CD14-positive monocyte (primary cell): ENCODE measurements around the gene TULP1. TPM values are rescaled to one million over a fixed set of nuclear protein-coding genes. Genes with fewer than 3 reads are reported as not detected.

Source experiments
- DNase-seq, 3 donors: peaks; one replicate each; pipeline ENCODE4 v3.0.0-alpha.2; 2011 to 2022
- H2AFZ ChIP-seq: 2 replicates; pipeline ENCODE4 v1.6.0; 2012; ENCODE audit warnings: mild to moderate bottlenecking, low read depth, low read length, inconsistent platforms; ENCODE audit not compliant: insufficient read depth, poor library complexity, severe bottlenecking
- H3K27ac ChIP-seq, 2 donors: 1 replicate in 1 of 2; 2 replicates in 1 of 2; pipeline ENCODE4 v1.5.1; 2012 to 2013; ENCODE audit warnings: low read length in 2 of 2, control low read depth in 1 of 2, inconsistent platforms in 1 of 2, low read depth in 1 of 2, mild to moderate bottlenecking in 1 of 2
- H3K27me3 ChIP-seq, 2 donors: one replicate each; pipeline versions ENCODE4 v1.6.0 to v1.6.1; 2011 to 2013; ENCODE audit warnings: low read length in 2 of 2; ENCODE audit not compliant: control insufficient read depth in 2 of 2, insufficient read depth in 2 of 2
- H3K36me3 ChIP-seq, 2 donors: replicated peaks in 1 of 2; 1 replicate in 1 of 2; 2 replicates in 1 of 2; pipeline versions ENCODE4 v1.5.1 to v1.6.1; 2012 to 2013; ENCODE audit warnings: low read length in 2 of 2, control low read depth in 1 of 2, inconsistent platforms in 1 of 2, mild to moderate bottlenecking in 1 of 2; ENCODE audit not compliant: insufficient read depth in 2 of 2, control insufficient read depth in 1 of 2
- H3K4me1 ChIP-seq, 2 donors: 1 replicate in 1 of 2; 2 replicates in 1 of 2; pipeline versions ENCODE4 v1.5.1 to v1.6.1; 2012 to 2013; ENCODE audit warnings: low read length in 2 of 2, control low read depth in 1 of 2, inconsistent platforms in 1 of 2, mild to moderate bottlenecking in 1 of 2, moderate library complexity in 1 of 2; ENCODE audit not compliant: insufficient read depth in 2 of 2, control insufficient read depth in 1 of 2
- H3K4me2 ChIP-seq: replicated peaks from 2 replicates; pipeline ENCODE3; 2012; ENCODE audit warnings: low read length, moderate library complexity, mild to moderate bottlenecking; ENCODE audit not compliant: poor library complexity, severe bottlenecking; ENCODE audit errors: extremely low read depth
- H3K4me3 ChIP-seq, 3 experiments: fragments of 200-600 bp in 1 of 3; sonication (generic) in 1 of 3; replicated peaks in 1 of 3; 1 replicate in 2 of 3; 2 replicates in 1 of 3; pipeline ENCODE4 v1.5.1; 2011 to 2013; ENCODE audit warnings: low read length in 3 of 3, mild to moderate bottlenecking in 3 of 3, control low read depth in 2 of 3, low read depth in 2 of 3, inconsistent platforms in 1 of 3, moderate library complexity in 1 of 3
- H3K79me2 ChIP-seq: 2 replicates; pipeline ENCODE4 v1.6.0; 2012; ENCODE audit warnings: mild to moderate bottlenecking, control low read depth, inconsistent platforms, low read length, moderate library complexity; ENCODE audit not compliant: insufficient read depth
- H3K9ac ChIP-seq: 2 replicates; pipeline ENCODE4 v1.6.0; 2017; ENCODE audit warnings: low read length, mild to moderate bottlenecking; ENCODE audit not compliant: insufficient read depth, poor library complexity, severe bottlenecking
- H3K9me3 ChIP-seq, 2 donors: replicated peaks in 1 of 2; 1 replicate in 1 of 2; 2 replicates in 1 of 2; pipeline versions ENCODE4 v1.5.1 to v1.6.1; 2012 to 2013; ENCODE audit warnings: low read length in 2 of 2, control low read depth in 1 of 2; ENCODE audit not compliant: control insufficient read depth in 1 of 2, insufficient read depth in 1 of 2
- H4K20me1 ChIP-seq: 2 replicates; pipeline ENCODE4 v1.6.0; 2012; ENCODE audit warnings: mild to moderate bottlenecking, low read length, control low read depth, moderate library complexity; ENCODE audit not compliant: insufficient read depth
- H3K27ac Mint-ChIP-seq, 7 donors: one replicate each; pipeline ENCODE4 v1.8.0; 2020; ENCODE audit warnings: mild to moderate bottlenecking in 7 of 7, mixed read lengths in 7 of 7, moderate library complexity in 6 of 7, inconsistent platforms in 2 of 7
- H3K27me3 Mint-ChIP-seq, 3 donors: one replicate each; pipeline ENCODE4 v1.8.0; 2021 to 2022; ENCODE audit warnings: low read depth in 3 of 3, mild to moderate bottlenecking in 3 of 3, mixed read lengths in 3 of 3, moderate library complexity in 3 of 3, inconsistent platforms in 1 of 3
- H3K36me3 Mint-ChIP-seq, 2 donors: one replicate each; pipeline ENCODE4 v1.8.0; 2020; ENCODE audit warnings: mixed read lengths in 2 of 2, inconsistent platforms in 1 of 2, mild to moderate bottlenecking in 1 of 2
- H3K4me1 Mint-ChIP-seq: one replicate; pipeline ENCODE4 v1.8.0; 2020; ENCODE audit warnings: mild to moderate bottlenecking, mixed read lengths
- H3K4me3 Mint-ChIP-seq, 2 donors: one replicate each; pipeline ENCODE4 v1.8.0; 2020; ENCODE audit warnings: mild to moderate bottlenecking in 2 of 2, mixed read lengths in 2 of 2, moderate library complexity in 1 of 2
- H3K9me3 Mint-ChIP-seq, 7 donors: one replicate each; pipeline ENCODE4 v1.8.0; 2020 to 2022; ENCODE audit warnings: mixed read lengths in 7 of 7, mild to moderate bottlenecking in 6 of 7, moderate library complexity in 6 of 7, inconsistent platforms in 2 of 7
- CTCF ChIP-seq: fragments of 200-600 bp; IDR thresholded peaks from one replicate; pipeline ENCODE4 v1.8.0; 2022; ENCODE audit warnings: antibody characterized with exemption, mild to moderate bottlenecking
- WGBS: methylation state at CpG from one replicate; pipeline ENCODE4 v1.1.5; 2013; ENCODE audit warnings: missing lambda C conversion rate; ENCODE audit not compliant: insufficient coverage; 5-methylcytosine and 5-hydroxymethylcytosine counted together
- intact Hi-C, 2 donors: fragments of 100-400 bp; cut with micrococcal nuclease; formaldehyde crosslinking; loops; one replicate each; pipeline versions ENCODE4 v1.15.0 to v1.15.1; 2023
- polyA plus RNA-seq, 3 donors: library from polyadenylated mRNA; depleted of rRNA in 1 of 3; unstranded in 2 of 3; stranded (reverse) in 1 of 3; fragments of 300-500 nt in 2 of 3; fragments of >200 nt in 1 of 3; fragmentation: Illumina TruSeq in 2 of 3; gene quantifications; 1 replicate in 2 of 3; 2 replicates in 1 of 3; pipeline ENCODE4 v1.2.3, GENCODE V29; 2012 to 2021

TULP1 gene
- polyA plus RNA-seq, 3 donors = not detected

DNA sequence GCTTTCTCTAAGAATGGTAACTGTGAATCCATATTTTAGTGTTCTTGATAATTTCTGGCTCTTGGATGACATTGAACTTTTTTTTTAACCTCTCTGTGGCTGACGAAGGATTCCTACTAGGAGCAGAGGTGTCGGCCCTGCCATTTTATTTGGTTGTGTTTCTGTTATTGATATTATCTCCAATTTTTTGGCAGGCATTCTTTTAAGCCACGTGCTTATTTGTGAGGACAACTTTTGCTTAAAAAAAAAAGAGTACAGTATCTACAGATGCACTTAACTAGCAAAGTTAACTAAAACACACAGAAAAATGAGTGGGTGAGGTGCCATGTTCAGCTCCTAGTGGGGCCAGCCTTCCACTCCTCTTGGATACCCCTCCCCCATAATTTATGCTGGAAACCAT is 59.5 kb downstream of the TULP1 start:
- H3K27me3 ChIP-seq = peaks cover 0 to 7% of the 10 kb centered on the region in 2 donors
- peaks cover 0 to 15% of the 10 kb centered on the region in 2 donors for H3K36me3 ChIP-seq
- H3K27ac Mint-ChIP-seq = no peak overlapping the region
- intact Hi-C loops = no loop called here
- no peaks in the 10 kb centered on the region for H3K9me3 ChIP-seq
- DNase-seq = no peak
- H3K27me3 Mint-ChIP-seq = peaks cover 11 to 23% (median 20%) of the 10 kb centered on the region in 3 donors
- peak overlapping the region; percentile 82 for H2AFZ ChIP-seq
- peaks cover 20 to 27% of the 10 kb centered on the region in 2 donors for H3K36me3 Mint-ChIP-seq
- WGBS = 50% methylated on average over 2 of the region's 3 CpGs
- peaks cover 29 to 37% of the 10 kb centered on the region in 2 donors for H3K4me1 ChIP-seq
- no peak overlapping the region for H3K27ac ChIP-seq
- H3K9me3 Mint-ChIP-seq = peaks cover 0 to 2% (median 0%) of the 10 kb centered on the region in 7 donors
- H3K4me2 ChIP-seq = peak overlapping the region; percentile 86
- peaks cover 4% of the 10 kb centered on the region for H3K79me2 ChIP-seq
- H3K4me1 Mint-ChIP-seq = peaks cover 36% of the 10 kb centered on the region
- H3K9ac ChIP-seq = no peak overlapping the region
- peak overlapping the region in 2 of 3 experiments; percentile 73 to 84 for H3K4me3 ChIP-seq
- peak overlapping the region in 1 of 2 donors; percentile 82 for H3K4me3 Mint-ChIP-seq
- TF ChIP-seq CTCF = no peak
- no peaks in the 10 kb centered on the region for H4K20me1 ChIP-seq

- Mint-ChIP-seq H3K27me3 (peaks cover 12 to 23% (median 20%) of the 10 kb centered on the region in 3 donors), H3K27ac (peak within 1 kb of the TSS in 5 of 7 donors; percentile 30 to 82 (median 68)), H3K9me3 (peaks cover 0 to 2% (median 0%) of the 10 kb centered on the region in 7 donors), H3K4me1 (peaks cover 37% of the 10 kb centered on the region), H3K4me3 (peak within 1 kb of the TSS; percentile 82 to 86), H3K36me3 (peaks cover 16 to 20% of the 10 kb centered on the region in 2 donors)
- Histone ChIP-seq H3K9me3 (no peaks in the 10 kb centered on the region), H3K36me3 (peaks cover 0 to 7% of the 10 kb centered on the region in 2 donors), H3K4me2 (peak within 1 kb of the TSS; percentile 86), H3K9ac (peak within 1 kb of the TSS; percentile 64), H3K79me2 (peaks cover 4% of the 10 kb centered on the region), H3K27ac (no peak within 1 kb of the TSS), H3K4me1 (peaks cover 29 to 37% of the 10 kb centered on the region in 2 donors), H4K20me1 (no peaks in the 10 kb centered on the region), H3K4me3 (peak within 1 kb of the TSS; percentile 53 to 84 (median 73)), H3K27me3 (peaks cover 0 to 7% of the 10 kb centered on the region in 2 donors), H2AFZ (peak within 1 kb of the TSS; percentile 82)
- peak; percentile 88 to 93 (median 92) for DNase-seq
- intact Hi-C loops = loop anchor here in 1 of 2 donors (1.0 kb wide), 1 partner anchor 110 kb away; the partner anchor contains the start of gene PPARD
- WGBS = under 1% methylated on average over 73 of the region's 87 CpGs
- TF ChIP-seq CTCF = no peak
Measured at GRCh38 chr6:35452183-35453090, 60.3 kb downstream of the TULP1 start, which contains the start of gene FANCE. FANCE (plus strand) TSS chr6:35452338; CDS start chr6:35452546, 208 bp downstream.
